ENCODE measurements around the gene CPM. TPM values are rescaled to one million over a fixed set of nuclear protein-coding genes. Genes with fewer than 3 reads are reported as not detected.

Gene CPM
- total RNA-seq, 1 donor from 2014 or later: not detected

GRCh38 chr12:68831272-68831671, 101.7 kb downstream of the CPM start:
- H3K36me3 Mint-ChIP-seq (ENCODE audit: low read depth): peaks cover 18% of the 10 kb centered on the region
- no peaks in the 10 kb centered on the region for H3K27me3 Mint-ChIP-seq (ENCODE audit: low read depth)
- no peak for DNase-seq (ENCODE audit: low read depth, low spot score)
- no peak for TF ChIP-seq CTCF (conservative IDR thresholded peaks at IDR 0.05)
- H3K27ac Mint-ChIP-seq (ENCODE audit: unreplicated experiment): no peak overlapping the region
- H3K4me1 Mint-ChIP-seq: peaks cover 10% of the 10 kb centered on the region
- no peaks in the 10 kb centered on the region for H3K9me3 Mint-ChIP-seq
- no peak overlapping the region for H3K4me3 Mint-ChIP-seq

GRCh38 chr12:68828672-68829068, 104.3 kb downstream of the CPM start:
- Mint-ChIP-seq H3K27me3 (ENCODE audit: low read depth) (no peaks in the 10 kb centered on the region), H3K27ac (ENCODE audit: unreplicated experiment) (no peak overlapping the region), H3K36me3 (ENCODE audit: low read depth) (peaks cover 16% of the 10 kb centered on the region), H3K4me1 (peaks cover 4% of the 10 kb centered on the region), H3K9me3 (no peaks in the 10 kb centered on the region), H3K4me3 (no peak overlapping the region)
- no peak for DNase-seq (ENCODE audit: low read depth, low spot score)
- TF ChIP-seq CTCF (conservative IDR thresholded peaks at IDR 0.05): no peak

GRCh38 chr12:68827895-68828671, 104.9 kb downstream of the CPM start:
- no peaks in the 10 kb centered on the region for H3K27me3 Mint-ChIP-seq (ENCODE audit: low read depth)
- no peak overlapping the region for H3K27ac Mint-ChIP-seq (ENCODE audit: unreplicated experiment)
- peaks cover 17% of the 10 kb centered on the region for H3K36me3 Mint-ChIP-seq (ENCODE audit: low read depth)
- TF ChIP-seq CTCF (conservative IDR thresholded peaks at IDR 0.05): no peak
- no peak overlapping the region for H3K4me3 Mint-ChIP-seq
- no peak for DNase-seq (ENCODE audit: low read depth, low spot score)
- no peaks in the 10 kb centered on the region for H3K9me3 Mint-ChIP-seq
- H3K4me1 Mint-ChIP-seq: peaks cover 4% of the 10 kb centered on the region

GRCh38 chr12:68825569-68826217, 107.3 kb downstream of the CPM start:
- DNase-seq (ENCODE audit: low read depth, low spot score): no peak
- Mint-ChIP-seq H3K4me3 (no peak overlapping the region), H3K9me3 (no peaks in the 10 kb centered on the region), H3K27me3 (ENCODE audit: low read depth) (no peaks in the 10 kb centered on the region), H3K4me1 (peaks cover 4% of the 10 kb centered on the region), H3K27ac (ENCODE audit: unreplicated experiment) (no peak overlapping the region), H3K36me3 (ENCODE audit: low read depth) (peaks cover 13% of the 10 kb centered on the region)
- TF ChIP-seq CTCF (conservative IDR thresholded peaks at IDR 0.05): no peak

GRCh38 chr12:68824597-68825250, 108.2 kb downstream of the CPM start:
- Mint-ChIP-seq H3K4me1 (no peaks in the 10 kb centered on the region), H3K9me3 (no peaks in the 10 kb centered on the region), H3K4me3 (no peak overlapping the region), H3K36me3 (ENCODE audit: low read depth) (peaks cover 13% of the 10 kb centered on the region), H3K27ac (ENCODE audit: unreplicated experiment) (no peak overlapping the region), H3K27me3 (ENCODE audit: low read depth) (no peaks in the 10 kb centered on the region)
- DNase-seq (ENCODE audit: low read depth, low spot score): no peak
- no peak for TF ChIP-seq CTCF (conservative IDR thresholded peaks at IDR 0.05)

All from neural crest cell (in vitro differentiated cells).